ENCODE results near the gene DIS3L2. TPM values are rescaled to one million over a fixed set of nuclear protein-coding genes. Genes with fewer than 3 reads are reported as not detected.
A peak's percentile ranks its signal among the peaks of the same experiment; 100 is the strongest.

The DIS3L2 gene
- total RNA-seq, 2 donors from 2014 or later, result 38.8 to 76.0 TPM

- Mint-ChIP-seq H3K4me1 (ENCODE audit: low read depth in 2 of 2) (peaks cover 27 to 31% of the 10 kb centered on the region in 2 donors), H3K4me3 (peak overlapping the region; percentile 33), H3K27me3 (no peaks in the 10 kb centered on the region), H3K9me3 (no peaks in the 10 kb centered on the region), H3K36me3 (peaks cover 18% of the 10 kb centered on the region), H3K27ac (peak overlapping the region; percentile 60 to 69)
- DNase-seq (ENCODE audit: low spot score) (no peak), ATAC-seq (peak; percentile 74 to 89)
These were observed 82.5 kb downstream of the DIS3L2 start for GRCh38 chr2:232043966-232044365.

GRCh38 chr2:232049350-232049749 lies 87.8 kb downstream of the DIS3L2 start:
- ATAC-seq (no peak), DNase-seq (ENCODE audit: low spot score) (no peak)
- Mint-ChIP-seq H3K4me1 (ENCODE audit: low read depth in 2 of 2) (peaks cover 7 to 11% of the 10 kb centered on the region in 2 donors), H3K27ac (no peak overlapping the region), H3K27me3 (no peaks in the 10 kb centered on the region), H3K9me3 (no peaks in the 10 kb centered on the region), H3K36me3 (peaks cover 8% of the 10 kb centered on the region), H3K4me3 (no peak overlapping the region)

- H3K27me3 Mint-ChIP-seq, result no peaks in the 10 kb centered on the region
- H3K4me1 Mint-ChIP-seq (ENCODE audit: low read depth in 2 of 2), result peaks cover 4% of the 10 kb centered on the region in 2 donors
- H3K9me3 Mint-ChIP-seq, result no peaks in the 10 kb centered on the region
- no peak overlapping the region for H3K27ac Mint-ChIP-seq
- ATAC-seq, result no peak
- no peak overlapping the region for H3K4me3 Mint-ChIP-seq
- no peaks in the 10 kb centered on the region for H3K36me3 Mint-ChIP-seq
- no peak for DNase-seq (ENCODE audit: low spot score)
These were observed 91.1 kb downstream of the DIS3L2 start for GRCh38 chr2:232052591-232052990.

- Mint-ChIP-seq H3K36me3 (no peaks in the 10 kb centered on the region), H3K27me3 (no peaks in the 10 kb centered on the region), H3K4me1 (ENCODE audit: low read depth in 2 of 2) (peaks cover 13 to 14% of the 10 kb centered on the region in 2 donors), H3K4me3 (no peak overlapping the region), H3K9me3 (no peaks in the 10 kb centered on the region), H3K27ac (no peak overlapping the region)
- DNase-seq (ENCODE audit: low spot score), result no peak
- ATAC-seq, result no peak
These were observed 92.3 kb downstream of the DIS3L2 start for GRCh38 chr2:232053777-232054176.

GRCh38 chr2:232058063-232058877 lies 96.8 kb downstream of the DIS3L2 start:
- peak; percentile 67 to 84 for ATAC-seq
- Mint-ChIP-seq H3K4me3 (peak overlapping the region; percentile 36), H3K27me3 (no peaks in the 10 kb centered on the region), H3K9me3 (no peaks in the 10 kb centered on the region), H3K36me3 (no peaks in the 10 kb centered on the region), H3K27ac (peak overlapping the region; percentile 2 to 5), H3K4me1 (ENCODE audit: low read depth in 2 of 2) (peaks cover 14 to 24% of the 10 kb centered on the region in 2 donors)
- no peak for DNase-seq (ENCODE audit: low spot score)

- Mint-ChIP-seq H3K4me3 (no peak overlapping the region), H3K36me3 (no peaks in the 10 kb centered on the region), H3K9me3 (no peaks in the 10 kb centered on the region), H3K27me3 (no peaks in the 10 kb centered on the region), H3K27ac (peak overlapping the region in 1 of 2 donors; percentile 5), H3K4me1 (ENCODE audit: low read depth in 2 of 2) (peaks cover 14 to 24% of the 10 kb centered on the region in 2 donors)
- DNase-seq (ENCODE audit: low spot score) (no peak), ATAC-seq (no peak)
These were observed 97.4 kb downstream of the DIS3L2 start for GRCh38 chr2:232058931-232059330.

- Mint-ChIP-seq H3K4me1 (ENCODE audit: low read depth in 2 of 2) (peaks cover 16 to 24% of the 10 kb centered on the region in 2 donors), H3K27ac (no peak overlapping the region), H3K4me3 (no peak overlapping the region), H3K36me3 (no peaks in the 10 kb centered on the region), H3K27me3 (no peaks in the 10 kb centered on the region), H3K9me3 (no peaks in the 10 kb centered on the region)
- no peak for DNase-seq (ENCODE audit: low spot score)
- no peak for ATAC-seq
These were observed 99.8 kb downstream of the DIS3L2 start for GRCh38 chr2:232061265-232061664.

- Mint-ChIP-seq H3K27me3 (no peaks in the 10 kb centered on the region), H3K4me3 (no peak overlapping the region), H3K27ac (no peak overlapping the region), H3K36me3 (no peaks in the 10 kb centered on the region), H3K4me1 (ENCODE audit: low read depth in 2 of 2) (peaks cover 40 to 45% of the 10 kb centered on the region in 2 donors), H3K9me3 (no peaks in the 10 kb centered on the region)
- ATAC-seq, result no peak
- no peak for DNase-seq (ENCODE audit: low spot score)
These were observed 111.5 kb downstream of the DIS3L2 start for GRCh38 chr2:232073026-232073425.

- DNase-seq (ENCODE audit: low spot score), result no peak
- Mint-ChIP-seq H3K27me3 (no peaks in the 10 kb centered on the region), H3K4me3 (no peak overlapping the region), H3K9me3 (no peaks in the 10 kb centered on the region), H3K27ac (no peak overlapping the region), H3K4me1 (ENCODE audit: low read depth in 2 of 2) (peaks cover 43 to 48% of the 10 kb centered on the region in 2 donors), H3K36me3 (no peaks in the 10 kb centered on the region)
- no peak for ATAC-seq
These were observed 112.2 kb downstream of the DIS3L2 start for GRCh38 chr2:232073699-232074098.

GRCh38 chr2:232075080-232075479 lies 113.6 kb downstream of the DIS3L2 start:
- Mint-ChIP-seq H3K4me3 (no peak overlapping the region), H3K9me3 (no peaks in the 10 kb centered on the region), H3K27me3 (no peaks in the 10 kb centered on the region), H3K4me1 (ENCODE audit: low read depth in 2 of 2) (peaks cover 40 to 55% of the 10 kb centered on the region in 2 donors), H3K36me3 (no peaks in the 10 kb centered on the region), H3K27ac (peak overlapping the region; percentile 52 to 80)
- ATAC-seq (peak; percentile 92), DNase-seq (ENCODE audit: low spot score) (no peak)

GRCh38 chr2:232075859-232076258 lies 114.3 kb downstream of the DIS3L2 start:
- peaks cover 41 to 56% of the 10 kb centered on the region in 2 donors for H3K4me1 Mint-ChIP-seq (ENCODE audit: low read depth in 2 of 2)
- no peaks in the 10 kb centered on the region for H3K9me3 Mint-ChIP-seq
- ATAC-seq, result peak in 1 of 2 donors; percentile 54
- no peaks in the 10 kb centered on the region for H3K27me3 Mint-ChIP-seq
- no peak for DNase-seq (ENCODE audit: low spot score)
- H3K4me3 Mint-ChIP-seq, result peak overlapping the region; percentile 7
- H3K36me3 Mint-ChIP-seq, result no peaks in the 10 kb centered on the region
- peak overlapping the region; percentile 44 to 52 for H3K27ac Mint-ChIP-seq

GRCh38 chr2:232076272-232076671 lies 114.8 kb downstream of the DIS3L2 start:
- Mint-ChIP-seq H3K27me3 (no peaks in the 10 kb centered on the region), H3K9me3 (no peaks in the 10 kb centered on the region), H3K4me3 (peak overlapping the region; percentile 7), H3K27ac (peak overlapping the region; percentile 44 to 52), H3K4me1 (ENCODE audit: low read depth in 2 of 2) (peaks cover 41 to 56% of the 10 kb centered on the region in 2 donors), H3K36me3 (no peaks in the 10 kb centered on the region)
- no peak for DNase-seq (ENCODE audit: low spot score)
- peak in 1 of 2 donors; percentile 39 for ATAC-seq

- peaks cover 40 to 54% of the 10 kb centered on the region in 2 donors for H3K4me1 Mint-ChIP-seq (ENCODE audit: low read depth in 2 of 2)
- no peaks in the 10 kb centered on the region for H3K36me3 Mint-ChIP-seq
- H3K27me3 Mint-ChIP-seq, result no peaks in the 10 kb centered on the region
These were observed 115.2 kb downstream of the DIS3L2 start for GRCh38 chr2:232076736-232077135.

GRCh38 chr2:232085164-232085563 lies 123.7 kb downstream of the DIS3L2 start:
- no peaks in the 10 kb centered on the region for H3K9me3 Mint-ChIP-seq

More at GRCh38 chr2:232076736-232077135, 115.2 kb downstream of the DIS3L2 start:
- no peak overlapping the region for H3K4me3 Mint-ChIP-seq
- H3K27ac Mint-ChIP-seq, result no peak overlapping the region
- no peaks in the 10 kb centered on the region for H3K9me3 Mint-ChIP-seq
- DNase-seq (ENCODE audit: low spot score), result no peak
- no peak for ATAC-seq

More at GRCh38 chr2:232085164-232085563, 123.7 kb downstream of the DIS3L2 start:
- DNase-seq (ENCODE audit: low spot score), result no peak
- peaks cover 9% of the 10 kb centered on the region for H3K36me3 Mint-ChIP-seq
- H3K27me3 Mint-ChIP-seq, result no peaks in the 10 kb centered on the region
- H3K4me1 Mint-ChIP-seq (ENCODE audit: low read depth in 2 of 2), result peaks cover 7 to 11% of the 10 kb centered on the region in 2 donors
- H3K4me3 Mint-ChIP-seq, result no peak overlapping the region
- no peak overlapping the region for H3K27ac Mint-ChIP-seq
- ATAC-seq, result no peak

Measured in natural killer cell treated with Interleukin-12 subunit alpha and Interleukin-12 subunit beta and Interleukin-15 and Interleukin-18, amount 100 ng/mL, for 72 hours (primary cell).